ENCODE results near the gene MFN2. TPM values are rescaled to one million over a fixed set of nuclear protein-coding genes. Genes with fewer than 3 reads are reported as not detected.
A peak's percentile ranks its signal among the peaks of the same experiment; 100 is the strongest.

The MFN2 gene
- total RNA-seq, 1 donor from 2014 or later: 88.7 TPM

DNA sequence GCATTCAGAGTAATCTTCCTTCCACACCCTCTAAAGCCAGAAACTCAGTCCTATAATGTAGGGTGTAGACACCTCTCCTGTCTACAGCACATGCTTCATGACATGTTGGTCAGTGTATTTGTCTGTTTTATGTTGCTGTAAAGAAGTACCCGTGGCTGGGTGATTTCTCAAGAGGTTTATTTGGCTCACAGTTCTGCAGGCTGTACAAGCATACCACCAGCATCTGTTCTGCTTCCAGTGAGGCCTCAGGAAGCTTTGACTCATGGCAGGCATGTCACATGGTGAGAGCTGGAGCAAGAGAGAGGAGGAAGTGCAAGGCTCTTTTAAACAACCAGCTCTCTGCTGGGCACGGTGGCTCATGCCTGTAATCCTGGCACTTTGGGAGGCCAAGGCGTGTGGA lies 33.6 kb upstream of the MFN2 start:
- intact Hi-C loops (cut with micrococcal nuclease): no loop called here

DNA sequence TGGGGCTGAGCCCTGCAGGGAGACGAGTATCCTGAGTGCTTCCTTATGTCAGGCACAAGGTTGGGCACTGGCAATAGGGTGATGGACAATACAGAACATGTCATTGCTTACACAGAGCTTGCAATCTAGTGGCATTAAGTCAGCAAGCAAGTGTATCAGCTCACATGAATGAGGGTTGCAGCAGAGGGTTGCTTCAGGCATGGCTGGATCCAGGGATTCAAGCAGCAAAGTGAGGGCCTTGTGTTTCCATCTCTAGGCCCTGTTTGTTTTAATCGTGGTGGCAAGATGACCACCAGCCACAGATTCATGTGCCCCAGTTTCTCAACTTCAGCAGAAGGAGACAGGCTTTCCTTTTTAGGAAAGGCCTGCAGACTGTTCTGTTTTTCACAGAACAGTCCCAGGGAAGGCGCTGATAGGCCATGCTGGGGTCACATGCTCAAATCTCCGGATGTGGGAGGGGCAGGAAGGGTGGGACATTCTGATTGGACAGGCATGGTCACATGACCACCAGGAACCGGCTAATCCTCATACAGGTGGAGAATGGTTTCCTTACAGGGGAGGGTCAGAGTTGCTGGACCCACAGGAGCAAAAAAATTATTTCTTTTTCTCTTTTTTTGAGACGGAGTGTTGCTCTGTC lies 31.3 kb upstream of the MFN2 start:
- H3K4me3 Mint-ChIP-seq: no peak overlapping the region
- H3K4me1 Mint-ChIP-seq: peaks cover 6% of the 10 kb centered on the region
- no peak for DNase-seq
- no peak overlapping the region for H3K27ac Mint-ChIP-seq
- intact Hi-C loops (cut with micrococcal nuclease): no loop called here
- peaks cover 33% of the 10 kb centered on the region for H3K36me3 Mint-ChIP-seq (ENCODE audit: low read depth)
- peaks cover 6% of the 10 kb centered on the region for H3K9me3 Mint-ChIP-seq
- no peaks in the 10 kb centered on the region for H3K27me3 Mint-ChIP-seq

More for the DNA sequence above, 33.6 kb upstream of the MFN2 start:
- H3K4me1 Mint-ChIP-seq: peaks cover 7% of the 10 kb centered on the region
- DNase-seq: no peak
- peaks cover 6% of the 10 kb centered on the region for H3K9me3 Mint-ChIP-seq
- peaks cover 33% of the 10 kb centered on the region for H3K36me3 Mint-ChIP-seq (ENCODE audit: low read depth)
- no peak overlapping the region for H3K27ac Mint-ChIP-seq
- H3K27me3 Mint-ChIP-seq: no peaks in the 10 kb centered on the region
- H3K4me3 Mint-ChIP-seq: no peak overlapping the region

GRCh38 chr1:11951901-11952300 lies 28.3 kb upstream of the MFN2 start:
- Mint-ChIP-seq H3K9me3 (no peaks in the 10 kb centered on the region), H3K36me3 (ENCODE audit: low read depth) (peaks cover 23% of the 10 kb centered on the region), H3K27ac (no peak overlapping the region), H3K27me3 (no peaks in the 10 kb centered on the region), H3K4me1 (no peaks in the 10 kb centered on the region), H3K4me3 (no peak overlapping the region)
- no peak for DNase-seq
- intact Hi-C loops (cut with micrococcal nuclease): no loop called here

DNA sequence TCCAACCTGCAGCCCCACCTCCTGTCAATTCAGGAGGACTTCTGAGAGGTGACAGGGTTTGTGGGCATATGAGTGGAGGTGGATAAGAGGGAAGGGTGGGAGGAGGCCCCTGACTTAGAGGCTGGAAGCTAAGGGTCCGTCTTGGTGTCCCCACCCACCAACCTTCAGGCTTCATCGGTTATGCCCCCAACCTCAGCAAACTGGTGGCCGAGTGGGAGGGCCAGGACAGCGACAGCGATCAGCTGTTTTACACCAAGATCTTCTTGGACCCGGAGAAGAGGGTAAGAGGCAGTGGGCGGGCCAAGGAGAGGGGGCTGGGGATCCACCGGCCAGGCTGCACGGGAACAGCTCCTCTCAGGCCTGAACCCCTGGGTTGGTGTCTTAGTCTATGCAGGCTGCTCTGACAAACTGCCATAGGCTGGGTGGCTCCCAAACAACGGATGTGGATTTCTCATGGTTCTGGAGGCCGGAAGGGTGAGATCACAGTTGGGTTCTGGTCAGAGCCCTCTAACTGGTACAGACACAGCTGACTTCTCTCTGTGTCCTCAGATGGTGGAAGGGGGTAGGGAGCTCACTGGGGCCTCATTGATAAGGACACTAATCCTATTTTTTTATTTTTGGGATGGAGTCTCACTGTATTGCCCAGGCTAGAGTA lies 27.7 kb upstream of the MFN2 start:
- Mint-ChIP-seq H3K27me3 (no peaks in the 10 kb centered on the region), H3K36me3 (ENCODE audit: low read depth) (peaks cover 23% of the 10 kb centered on the region), H3K9me3 (no peaks in the 10 kb centered on the region), H3K27ac (no peak overlapping the region), H3K4me1 (no peaks in the 10 kb centered on the region), H3K4me3 (no peak overlapping the region)
- no peak for DNase-seq
- intact Hi-C loops (cut with micrococcal nuclease): no loop called here

DNA sequence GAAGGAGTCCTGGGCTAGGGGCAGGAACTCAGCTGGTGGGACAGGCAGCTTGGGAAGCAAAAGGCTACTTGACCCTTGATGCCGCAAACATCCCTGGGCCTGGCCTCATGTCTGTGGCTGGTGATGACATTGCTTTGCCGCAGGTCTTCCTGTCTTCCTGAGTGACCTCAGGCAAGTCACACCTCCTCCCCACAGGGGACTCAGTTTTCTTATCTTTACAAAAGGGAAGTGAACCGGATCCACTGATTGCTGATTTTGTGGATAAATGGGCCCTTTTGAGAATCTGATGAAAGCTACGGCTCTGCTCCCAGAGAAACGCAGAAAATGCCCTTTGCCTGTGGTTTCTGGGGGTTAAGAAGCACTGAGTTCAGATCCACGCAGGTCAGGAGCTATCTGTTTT lies 25.0 kb upstream of the MFN2 start:
- Mint-ChIP-seq H3K4me1 (no peaks in the 10 kb centered on the region), H3K4me3 (no peak overlapping the region), H3K9me3 (no peaks in the 10 kb centered on the region), H3K27ac (no peak overlapping the region), H3K36me3 (ENCODE audit: low read depth) (peaks cover 11% of the 10 kb centered on the region), H3K27me3 (no peaks in the 10 kb centered on the region)
- intact Hi-C loops (cut with micrococcal nuclease): no loop called here
- no peak for DNase-seq

GRCh38 chr1:11957398-11957797 lies 22.8 kb upstream of the MFN2 start:
- no peak for DNase-seq
- H3K27me3 Mint-ChIP-seq: no peaks in the 10 kb centered on the region
- no peak overlapping the region for H3K27ac Mint-ChIP-seq
- H3K9me3 Mint-ChIP-seq: no peaks in the 10 kb centered on the region
- H3K4me1 Mint-ChIP-seq: no peaks in the 10 kb centered on the region
- H3K4me3 Mint-ChIP-seq: no peak overlapping the region
- intact Hi-C loops (cut with micrococcal nuclease): no loop called here
- peaks cover 5% of the 10 kb centered on the region for H3K36me3 Mint-ChIP-seq (ENCODE audit: low read depth)

DNA sequence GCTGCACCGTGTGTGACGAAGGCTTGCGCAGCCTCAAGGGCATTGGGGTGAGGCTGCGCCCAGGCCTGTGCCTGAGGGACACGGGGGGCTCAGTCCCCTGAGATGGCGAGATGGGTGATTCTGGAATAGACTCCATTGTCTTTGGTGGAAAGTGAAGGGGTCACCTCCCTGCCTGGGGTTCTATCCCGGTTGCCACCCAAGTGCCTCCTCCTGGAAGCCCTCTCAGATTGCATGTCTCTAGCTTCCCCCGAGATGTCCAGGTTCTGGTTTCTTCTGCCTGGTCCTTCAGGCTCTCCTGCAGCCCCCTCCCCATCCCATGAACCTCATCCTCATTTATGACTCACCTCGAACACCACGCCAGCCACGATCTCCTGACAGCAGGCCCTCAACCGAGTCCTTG lies 22.3 kb upstream of the MFN2 start:
- Mint-ChIP-seq H3K4me3 (no peak overlapping the region), H3K36me3 (ENCODE audit: low read depth) (peaks cover 5% of the 10 kb centered on the region), H3K4me1 (no peaks in the 10 kb centered on the region), H3K9me3 (no peaks in the 10 kb centered on the region), H3K27ac (no peak overlapping the region), H3K27me3 (no peaks in the 10 kb centered on the region)
- intact Hi-C loops (cut with micrococcal nuclease): no loop called here
- no peak for DNase-seq

DNA sequence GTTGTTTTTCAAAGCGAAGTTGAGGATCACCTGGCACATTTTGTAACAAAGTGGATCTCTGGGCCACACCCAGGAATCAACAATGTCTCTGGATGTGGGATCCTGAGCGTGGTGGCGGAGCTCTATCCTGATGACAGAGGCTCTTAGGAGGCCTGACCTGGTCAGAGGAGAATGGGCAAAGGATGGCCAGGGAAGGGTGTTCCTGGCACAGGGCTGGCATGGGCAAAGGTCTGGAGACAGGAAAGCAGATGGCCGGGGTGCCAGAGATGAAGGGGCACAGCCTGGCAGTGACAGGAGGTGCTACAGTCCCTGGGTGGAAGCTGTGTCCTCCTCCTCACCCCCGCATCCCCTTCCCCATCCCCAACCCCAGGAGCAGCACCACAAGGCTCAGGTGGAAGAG lies 20.0 kb upstream of the MFN2 start:
- H3K27me3 Mint-ChIP-seq: no peaks in the 10 kb centered on the region

GRCh38 chr1:11960715-11961114 lies 19.5 kb upstream of the MFN2 start:
- peak overlapping the region; percentile 51 for H3K27ac Mint-ChIP-seq
- H3K27me3 Mint-ChIP-seq: no peaks in the 10 kb centered on the region
- no peaks in the 10 kb centered on the region for H3K9me3 Mint-ChIP-seq
- H3K4me1 Mint-ChIP-seq: no peaks in the 10 kb centered on the region
- intact Hi-C loops (cut with micrococcal nuclease): no loop called here
- peaks cover 13% of the 10 kb centered on the region for H3K36me3 Mint-ChIP-seq (ENCODE audit: low read depth)
- H3K4me3 Mint-ChIP-seq: no peak overlapping the region
- no peak for DNase-seq

More for the DNA sequence above, 20.0 kb upstream of the MFN2 start:
- DNase-seq: no peak
- Mint-ChIP-seq H3K4me3 (no peak overlapping the region), H3K27ac (no peak overlapping the region), H3K4me1 (no peaks in the 10 kb centered on the region), H3K9me3 (no peaks in the 10 kb centered on the region), H3K36me3 (ENCODE audit: low read depth) (peaks cover 12% of the 10 kb centered on the region)
- intact Hi-C loops (cut with micrococcal nuclease): no loop called here

DNA sequence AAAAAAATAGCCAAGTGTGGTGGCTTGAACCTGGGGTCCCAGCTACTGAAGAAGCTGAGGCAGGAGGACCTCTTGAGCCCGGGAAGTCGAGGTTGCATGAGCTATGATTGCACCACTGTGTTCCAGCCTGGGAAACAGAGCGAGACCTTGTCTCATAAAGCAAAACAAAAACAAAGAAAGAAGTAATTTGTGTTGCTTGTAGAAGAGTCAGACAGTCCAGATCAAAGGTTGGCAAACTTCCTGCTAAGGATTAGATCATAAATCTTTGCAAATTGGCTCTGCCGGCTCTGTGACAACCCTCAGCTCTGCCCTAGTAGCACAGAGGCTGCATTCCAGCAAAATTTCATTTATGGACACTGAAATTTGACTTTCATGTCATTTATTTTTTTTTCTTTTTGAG lies 19.0 kb upstream of the MFN2 start:
- no peaks in the 10 kb centered on the region for H3K9me3 Mint-ChIP-seq

GRCh38 chr1:11963622-11964021 lies 16.6 kb upstream of the MFN2 start:
- Mint-ChIP-seq H3K4me3 (no peak overlapping the region), H3K9me3 (no peaks in the 10 kb centered on the region), H3K36me3 (ENCODE audit: low read depth) (peaks cover 11% of the 10 kb centered on the region), H3K4me1 (no peaks in the 10 kb centered on the region), H3K27ac (no peak overlapping the region), H3K27me3 (no peaks in the 10 kb centered on the region)
- intact Hi-C loops (cut with micrococcal nuclease): no loop called here
- DNase-seq: no peak

More for the DNA sequence above, 19.0 kb upstream of the MFN2 start:
- Mint-ChIP-seq H3K36me3 (ENCODE audit: low read depth) (peaks cover 14% of the 10 kb centered on the region), H3K27me3 (no peaks in the 10 kb centered on the region), H3K4me1 (no peaks in the 10 kb centered on the region), H3K4me3 (no peak overlapping the region), H3K27ac (no peak overlapping the region)
- intact Hi-C loops (cut with micrococcal nuclease): no loop called here
- DNase-seq: no peak

GRCh38 chr1:11964656-11965055 lies 15.6 kb upstream of the MFN2 start:
- H3K27ac Mint-ChIP-seq: no peak overlapping the region

DNA sequence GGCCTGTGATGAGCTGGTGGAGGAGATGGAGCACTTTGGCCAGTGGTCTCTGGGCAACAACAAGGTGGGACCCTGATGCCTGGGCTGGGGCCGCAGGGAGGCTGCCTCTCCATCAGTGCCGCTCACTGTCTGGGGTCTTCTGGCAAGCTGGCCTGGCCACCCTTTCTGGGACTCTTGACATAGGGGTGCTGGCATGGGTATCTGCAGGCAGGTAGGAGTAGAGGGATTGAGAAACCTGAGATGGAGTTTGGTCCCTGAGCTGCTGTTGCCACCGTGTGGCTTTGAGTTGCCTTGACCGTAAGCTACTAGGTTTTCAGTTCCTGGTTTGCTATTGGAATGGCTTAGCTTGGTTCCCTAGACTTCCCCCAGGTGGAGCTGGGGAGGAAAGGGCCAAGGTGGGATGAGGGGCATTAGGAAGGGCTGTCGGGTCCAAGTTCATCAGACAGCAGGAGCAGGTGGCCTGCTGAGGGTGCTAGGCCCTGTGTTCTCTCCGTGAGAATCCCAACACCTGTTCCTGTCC lies 13.2 kb upstream of the MFN2 start:
- Mint-ChIP-seq H3K4me3 (no peak overlapping the region), H3K9me3 (no peaks in the 10 kb centered on the region), H3K4me1 (peaks cover 8% of the 10 kb centered on the region), H3K27me3 (no peaks in the 10 kb centered on the region), H3K27ac (no peak overlapping the region), H3K36me3 (ENCODE audit: low read depth) (peaks cover 15% of the 10 kb centered on the region)
- intact Hi-C loops (cut with micrococcal nuclease): no loop called here
- peak; percentile 66 for DNase-seq

More at GRCh38 chr1:11964656-11965055, 15.6 kb upstream of the MFN2 start:
- peaks cover 11% of the 10 kb centered on the region for H3K36me3 Mint-ChIP-seq (ENCODE audit: low read depth)
- no peaks in the 10 kb centered on the region for H3K4me1 Mint-ChIP-seq
- intact Hi-C loops (cut with micrococcal nuclease): no loop called here
- no peaks in the 10 kb centered on the region for H3K27me3 Mint-ChIP-seq
- DNase-seq: no peak
- no peaks in the 10 kb centered on the region for H3K9me3 Mint-ChIP-seq
- H3K4me3 Mint-ChIP-seq: no peak overlapping the region

DNA sequence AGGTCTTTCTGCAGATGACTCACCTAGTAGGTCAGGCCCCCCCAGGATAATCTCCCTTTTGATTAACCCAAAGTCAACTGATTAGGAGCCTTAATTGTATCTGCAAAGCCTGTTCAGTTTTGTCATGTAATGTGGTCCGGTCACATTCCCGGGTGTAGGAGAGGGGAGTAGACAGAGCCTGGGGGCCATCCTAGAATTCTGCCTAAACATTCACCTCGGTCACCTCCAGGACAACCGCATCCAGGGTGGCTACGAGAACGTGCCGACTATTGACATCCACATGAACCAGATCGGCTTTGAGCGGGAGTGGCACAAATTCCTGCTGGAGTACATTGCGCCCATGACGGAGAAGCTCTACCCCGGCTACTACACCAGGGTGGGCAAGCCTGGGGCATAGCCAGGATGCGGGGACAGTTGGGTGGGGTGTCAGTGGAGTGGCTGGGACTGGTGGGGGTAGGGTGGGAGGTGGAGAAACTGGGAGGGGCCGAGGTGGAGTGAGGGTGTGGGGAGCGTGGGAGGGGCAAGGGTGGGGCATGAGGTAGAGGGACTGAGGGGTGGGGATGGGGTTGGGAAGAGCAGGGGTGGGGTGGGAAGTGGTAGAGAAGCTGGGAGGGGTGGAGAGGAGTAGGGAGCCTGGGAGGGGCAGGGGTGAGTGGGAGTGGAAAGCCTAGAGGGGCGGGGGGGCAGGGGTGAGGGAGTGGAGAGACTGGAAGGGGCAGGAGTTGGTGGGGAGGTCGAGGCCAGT lies 9.6 kb upstream of the MFN2 start:
- DNase-seq: no peak
- peaks cover 22% of the 10 kb centered on the region for H3K36me3 Mint-ChIP-seq (ENCODE audit: low read depth)

More for the DNA sequence above, 9.6 kb upstream of the MFN2 start:
- intact Hi-C loops (cut with micrococcal nuclease): no loop called here
- H3K4me1 Mint-ChIP-seq: peaks cover 33% of the 10 kb centered on the region
- H3K27ac Mint-ChIP-seq: peak overlapping the region; percentile 32
- H3K4me3 Mint-ChIP-seq: no peak overlapping the region
- H3K27me3 Mint-ChIP-seq: no peaks in the 10 kb centered on the region
- no peaks in the 10 kb centered on the region for H3K9me3 Mint-ChIP-seq
